A549 (cell line): Measurements from ENCODE around the gene COBL.

ENCODE experiments used
- CHD4 ChIP-seq: fragments of 200-600 bp; sonication (generic); IDR thresholded peaks from 2 replicates; pipeline ENCODE4 v1.6.1; 2016; ENCODE audit warnings: antibody characterized with exemption, mild to moderate bottlenecking, borderline replicate concordance
- EP300 ChIP-seq, 2 experiments: fragments of >200 bp; sonication (Bioruptor Twin); formaldehyde crosslinking; IDR thresholded peaks; 2 replicates in 1 of 2; 3 replicates in 1 of 2; pipeline ENCODE4 v1.6.1; 2016 to 2017
- MAZ ChIP-seq: fragments of 150-350 bp; IDR thresholded peaks from 2 replicates; pipeline ENCODE4 v1.6.1; 2014; ENCODE audit warnings: antibody characterized with exemption, low read depth, low read length, borderline replicate concordance
- PHF8 ChIP-seq: fragments of 200-600 bp; sonication (generic); IDR thresholded peaks from 2 replicates; pipeline ENCODE4 v1.6.1; 2016; ENCODE audit warnings: low read depth, mild to moderate bottlenecking, antibody characterized with exemption, moderate library complexity, borderline replicate concordance
- POLR2A ChIP-seq: IDR thresholded peaks from 2 replicates; pipeline ENCODE4 v1.6.1; 2012; ENCODE audit warnings: mild to moderate bottlenecking, low read length
- USF2 ChIP-seq: fragments of 450-650 bp; IDR thresholded peaks from 2 replicates; pipeline ENCODE4 v1.6.1; 2014; ENCODE audit warnings: antibody characterized with exemption
- TF ChIP-seq, protein P1 (sequence below): IDR thresholded peaks from 2 replicates; pipeline ENCODE4 v1.6.1; 2012
- TF ChIP-seq, protein P2 (sequence below): fragments of >200 bp; sonication (Bioruptor Twin); formaldehyde crosslinking; IDR thresholded peaks from 3 replicates; pipeline ENCODE4 v1.5.1; 2016

- TF ChIP-seq MAZ (no peak), USF2 (no peak), POLR2A (no peak), CHD4 (no peak), PHF8 (no peak), EP300 (IDR thresholded peaks at IDR 0.05) (no peak)
- TF ChIP-seq, protein P1, sequence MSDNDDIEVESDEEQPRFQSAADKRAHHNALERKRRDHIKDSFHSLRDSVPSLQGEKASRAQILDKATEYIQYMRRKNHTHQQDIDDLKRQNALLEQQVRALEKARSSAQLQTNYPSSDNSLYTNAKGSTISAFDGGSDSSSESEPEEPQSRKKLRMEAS = no peak
- TF ChIP-seq, protein P2, sequence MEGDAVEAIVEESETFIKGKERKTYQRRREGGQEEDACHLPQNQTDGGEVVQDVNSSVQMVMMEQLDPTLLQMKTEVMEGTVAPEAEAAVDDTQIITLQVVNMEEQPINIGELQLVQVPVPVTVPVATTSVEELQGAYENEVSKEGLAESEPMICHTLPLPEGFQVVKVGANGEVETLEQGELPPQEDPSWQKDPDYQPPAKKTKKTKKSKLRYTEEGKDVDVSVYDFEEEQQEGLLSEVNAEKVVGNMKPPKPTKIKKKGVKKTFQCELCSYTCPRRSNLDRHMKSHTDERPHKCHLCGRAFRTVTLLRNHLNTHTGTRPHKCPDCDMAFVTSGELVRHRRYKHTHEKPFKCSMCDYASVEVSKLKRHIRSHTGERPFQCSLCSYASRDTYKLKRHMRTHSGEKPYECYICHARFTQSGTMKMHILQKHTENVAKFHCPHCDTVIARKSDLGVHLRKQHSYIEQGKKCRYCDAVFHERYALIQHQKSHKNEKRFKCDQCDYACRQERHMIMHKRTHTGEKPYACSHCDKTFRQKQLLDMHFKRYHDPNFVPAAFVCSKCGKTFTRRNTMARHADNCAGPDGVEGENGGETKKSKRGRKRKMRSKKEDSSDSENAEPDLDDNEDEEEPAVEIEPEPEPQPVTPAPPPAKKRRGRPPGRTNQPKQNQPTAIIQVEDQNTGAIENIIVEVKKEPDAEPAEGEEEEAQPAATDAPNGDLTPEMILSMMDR = no peak
Measured at GRCh38 chr7:51024867-51025266, 291.7 kb downstream of the COBL start.
